ENCODE measurements around the gene BMERB1.

The BMERB1 gene

DNA sequence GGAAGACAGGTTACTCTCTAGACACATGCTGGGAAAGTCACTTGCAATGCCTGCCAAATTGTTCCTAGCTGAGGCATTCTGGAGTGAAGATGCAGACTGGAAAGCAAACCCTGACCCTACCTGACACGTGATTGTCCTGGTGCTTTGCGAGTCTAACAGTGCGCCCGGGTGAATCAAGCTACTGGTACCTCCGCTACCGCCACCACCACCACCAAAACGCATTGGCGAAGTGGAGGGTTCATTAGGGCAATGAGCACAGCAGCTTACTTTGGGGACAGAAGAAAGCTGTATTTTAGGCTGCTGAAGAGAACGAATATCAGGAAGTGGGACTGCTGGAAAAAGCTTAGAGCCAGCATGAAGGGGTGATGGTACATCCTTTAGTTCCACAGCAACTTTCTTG lies 201.5 kb downstream of the BMERB1 start:
- Histone ChIP-seq H3K36me3 (ENCODE audit: control insufficient read depth, insufficient read depth, low read length, severe bottlenecking) (peaks cover 82% of the 10 kb centered on the region), H3K4me1 (ENCODE audit: control insufficient read depth, insufficient read depth, low read length) (peaks cover 2% of the 10 kb centered on the region), H3K9ac (ENCODE audit: low read length) (no peak overlapping the region), H3K27me3 (replicated peaks; ENCODE audit: control insufficient read depth, insufficient read depth, low read length) (no peaks in the 10 kb centered on the region), H3K4me3 (ENCODE audit: low read length) (no peak overlapping the region), H3K9me3 (ENCODE audit: control insufficient read depth, low read length) (no peaks in the 10 kb centered on the region)
- DNase-seq (ENCODE audit: low read depth), result no peak

DNA sequence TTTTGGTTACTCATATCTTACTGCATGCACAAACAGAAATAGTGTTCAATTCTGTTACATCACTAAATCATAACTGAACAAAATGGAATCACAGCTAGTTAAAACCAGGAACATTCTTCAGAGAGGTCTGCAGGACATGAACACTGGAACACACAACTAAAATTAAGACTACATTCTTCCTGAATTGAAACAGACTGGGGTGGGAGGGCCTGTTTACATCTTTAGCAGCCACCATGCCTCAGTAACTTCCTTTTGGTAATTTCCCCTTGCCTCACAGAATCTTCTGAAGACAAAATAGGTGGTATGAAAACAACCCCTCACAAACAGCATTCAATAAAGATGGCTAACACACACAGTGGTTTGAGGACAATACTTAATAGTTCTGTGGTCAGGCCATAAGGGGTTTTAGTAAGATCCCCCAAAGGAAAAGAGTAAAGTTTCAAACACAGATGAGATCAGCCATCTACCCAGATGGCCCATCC lies 202.0 kb downstream of the BMERB1 start:
- H3K9me3 ChIP-seq (ENCODE audit: control insufficient read depth, low read length), result no peaks in the 10 kb centered on the region
- H3K36me3 ChIP-seq (ENCODE audit: control insufficient read depth, insufficient read depth, low read length, severe bottlenecking), result peaks cover 77% of the 10 kb centered on the region
- peaks cover 5% of the 10 kb centered on the region for H3K4me1 ChIP-seq (ENCODE audit: control insufficient read depth, insufficient read depth, low read length)
- no peak overlapping the region for H3K9ac ChIP-seq (ENCODE audit: low read length)
- no peaks in the 10 kb centered on the region for H3K27me3 ChIP-seq (replicated peaks; ENCODE audit: control insufficient read depth, insufficient read depth, low read length)
- no peak overlapping the region for H3K4me3 ChIP-seq (ENCODE audit: low read length)
- no peak for DNase-seq (ENCODE audit: low read depth)

All from adipocyte (in vitro differentiated cells).